K562 (cell line): ENCODE measurements around the gene RALGAPB. TPM values are rescaled to one million over a fixed set of nuclear protein-coding genes. Genes with fewer than 3 reads are reported as not detected.

Experiments
- CAMTA2 ChIP-seq: fragments of 250-450 bp; sonication (Bioruptor Pico); conservative IDR thresholded peaks from 2 replicates; pipeline ENCODE4 v1.5.1; 2022
- MTF1 ChIP-seq: fragments of 250-450 bp; sonication (Bioruptor Pico); IDR thresholded peaks from 2 replicates; pipeline ENCODE4 v1.9.0; 2021; ENCODE audit warnings: moderate library complexity, mild to moderate bottlenecking, inconsistent platforms, borderline replicate concordance
- NR2C1 ChIP-seq, 2 experiments: fragments of 450-650 bp; IDR thresholded peaks; 2 replicates each; pipeline ENCODE4 v1.6.1; 2017; ENCODE audit warnings: mild to moderate bottlenecking in 2 of 2, antibody characterized with exemption in 1 of 2, inconsistent platforms in 1 of 2, missing compliant biosample characterization in 1 of 2, missing genetic modification characterization in 1 of 2
- RBBP5 ChIP-seq: fragments of 200-600 bp; sonication (generic); IDR thresholded peaks from 2 replicates; pipeline ENCODE4 v1.6.1; 2012; ENCODE audit warnings: borderline replicate concordance, mild to moderate bottlenecking, low read length, control low read depth, inconsistent platforms; ENCODE audit not compliant: insufficient read depth, poor library complexity, severe bottlenecking
- SETDB1 ChIP-seq: IDR thresholded peaks from one replicate; pipeline ENCODE4 v1.6.1; 2012; ENCODE audit warnings: low read length, control low read depth, inconsistent platforms
- TARDBP ChIP-seq: fragments of 450-650 bp; IDR thresholded peaks from 2 replicates; pipeline ENCODE4 v1.6.1; 2016
- YBX1 ChIP-seq: fragments of 450-650 bp; IDR thresholded peaks from 2 replicates; pipeline ENCODE4 v1.7.1; 2016; ENCODE audit warnings: mild to moderate bottlenecking
- ZFPM2 ChIP-seq: fragments of 250-450 bp; sonication (Bioruptor Pico); IDR thresholded peaks from 2 replicates; pipeline ENCODE4 v1.5.1; 2022; ENCODE audit warnings: mild to moderate bottlenecking
- ZKSCAN1 ChIP-seq: fragments of 150-350 bp; IDR thresholded peaks from 2 replicates; pipeline ENCODE4 v1.6.1; 2016; ENCODE audit warnings: low read depth, low read length
- ZNF165 ChIP-seq: fragments of 250-450 bp; sonication (Bioruptor Pico); IDR thresholded peaks from 2 replicates; pipeline ENCODE4 v1.4.0; 2020; ENCODE audit warnings: borderline replicate concordance
- polyA plus RNA-seq, 8 experiments: library from polyadenylated mRNA; depleted of rRNA in 4 of 8; stranded (reverse) in 5 of 8; unstranded in 3 of 8; fragments of >200 nt; fragmentation: Nextera tagmentation in 2 of 8; fragmentation: Illumina TruSeq in 1 of 8; extraction: Ambion mirVana in 2 of 8; extraction: Trizol in 1 of 8; gene quantifications; 2 replicates each; pipeline versions ENCODE4 v1.2.1 to v1.2.3, GENCODE V29; 2011 to 2014; ENCODE audit warnings: inconsistent platforms in 1 of 8, missing spikeins in 1 of 8
- total RNA-seq, 7 experiments: library from RNA; depleted of rRNA in 6 of 7; stranded (reverse); fragments of >200 nt in 6 of 7; fragmentation: Illumina TruSeq in 2 of 7; extraction: Trizol in 2 of 7; gene quantifications; 2 replicates each; pipeline versions ENCODE4 v1.2.1 to v1.2.3, GENCODE V29; 2011 to 2021; ENCODE audit warnings: low replicate concordance in 1 of 7
- TF ChIP-seq, protein P1 (sequence below): sonication (generic); IDR thresholded peaks from 2 replicates; pipeline ENCODE4 v1.6.1; 2016
- TF ChIP-seq, protein P2 (sequence below): IDR thresholded peaks from 3 replicates; pipeline ENCODE4 v1.6.1; 2011; ENCODE audit warnings: borderline replicate concordance, mild to moderate bottlenecking; ENCODE audit not compliant: insufficient read length, insufficient read depth
- TF ChIP-seq, protein P3 (sequence below): sonication (generic); formaldehyde crosslinking; IDR thresholded peaks from 2 replicates; pipeline ENCODE4 v1.8.1; 2022; ENCODE audit warnings: missing genetic modification reagents
- TF ChIP-seq, protein P4 (sequence below): sonication (generic); formaldehyde crosslinking; IDR thresholded peaks from 2 replicates; pipeline ENCODE4 v1.8.0; 2022; ENCODE audit warnings: mild to moderate bottlenecking, missing genetic modification reagents
- TF ChIP-seq, protein P5 (sequence below): fragments of 450-650 bp; IDR thresholded peaks from 2 replicates; pipeline ENCODE4 v1.6.1; 2016; ENCODE audit warnings: mild to moderate bottlenecking
- TF ChIP-seq, protein P6 (sequence below): fragments of 250-450 bp; sonication (Bioruptor Pico); IDR thresholded peaks from 2 replicates; pipeline ENCODE4 v1.8.0; 2021; ENCODE audit warnings: mild to moderate bottlenecking, moderate library complexity

Gene RALGAPB
- total and polyA plus RNA-seq, 9 of the 15 experiments (the other 6 are each of a cell fraction or from before 2014, with no cell fraction given) = 4.3 to 25.6 (median 13.6) TPM

DNA sequence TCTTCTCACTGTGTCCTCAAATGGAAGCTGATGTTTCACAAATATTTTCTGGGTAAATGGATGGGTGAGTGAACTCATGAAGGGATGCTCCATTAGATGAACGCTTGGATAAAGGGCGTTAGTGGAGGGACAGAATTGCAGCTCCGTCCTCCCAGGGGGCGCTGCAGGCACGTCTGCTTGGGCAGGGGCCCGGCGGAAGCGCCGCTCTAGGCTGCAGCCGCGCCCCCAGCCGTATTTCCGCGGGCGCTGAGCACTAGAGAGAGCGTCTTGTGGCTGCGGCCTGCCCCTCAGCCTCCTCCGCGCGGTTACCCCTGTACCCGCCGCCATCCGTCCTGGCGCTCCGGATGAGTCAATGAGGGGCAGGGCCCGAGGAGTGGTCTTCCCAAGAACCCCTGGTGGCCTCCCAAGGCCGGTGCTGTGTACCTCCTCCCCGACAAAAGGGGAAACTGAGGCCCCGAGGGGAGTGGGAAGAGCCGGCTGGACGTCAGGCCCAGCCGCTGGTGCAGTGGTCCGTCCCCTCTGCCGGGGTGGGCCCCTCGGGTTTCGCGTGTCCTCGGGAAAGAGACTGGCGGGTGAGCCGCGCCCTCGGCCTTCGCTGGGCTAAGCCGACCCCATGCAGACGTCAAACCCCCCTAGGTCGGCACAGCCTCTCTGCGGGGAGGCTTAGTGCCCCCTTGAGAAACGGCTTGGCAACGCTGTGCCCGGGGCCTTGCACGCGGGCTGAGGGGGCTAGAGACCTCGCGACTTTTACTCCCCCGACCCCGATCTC lies 26.0 kb upstream of the RALGAPB start (continued):
- TF ChIP-seq NR2C1 (IDR thresholded peaks at IDR 0.05) = peak; percentile 40; the same call in 1 of the 2 replicates
- TF ChIP-seq NR2C1 (tag; IDR thresholded peaks at IDR 0.05) = peak; percentile 42; the same call in 1 of the 2 replicates
- no peak for TF ChIP-seq YBX1
- TF ChIP-seq, protein P1, sequence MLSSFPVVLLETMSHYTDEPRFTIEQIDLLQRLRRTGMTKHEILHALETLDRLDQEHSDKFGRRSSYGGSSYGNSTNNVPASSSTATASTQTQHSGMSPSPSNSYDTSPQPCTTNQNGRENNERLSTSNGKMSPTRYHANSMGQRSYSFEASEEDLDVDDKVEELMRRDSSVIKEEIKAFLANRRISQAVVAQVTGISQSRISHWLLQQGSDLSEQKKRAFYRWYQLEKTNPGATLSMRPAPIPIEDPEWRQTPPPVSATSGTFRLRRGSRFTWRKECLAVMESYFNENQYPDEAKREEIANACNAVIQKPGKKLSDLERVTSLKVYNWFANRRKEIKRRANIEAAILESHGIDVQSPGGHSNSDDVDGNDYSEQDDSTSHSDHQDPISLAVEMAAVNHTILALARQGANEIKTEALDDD = no peak
- TF ChIP-seq, protein P2, sequence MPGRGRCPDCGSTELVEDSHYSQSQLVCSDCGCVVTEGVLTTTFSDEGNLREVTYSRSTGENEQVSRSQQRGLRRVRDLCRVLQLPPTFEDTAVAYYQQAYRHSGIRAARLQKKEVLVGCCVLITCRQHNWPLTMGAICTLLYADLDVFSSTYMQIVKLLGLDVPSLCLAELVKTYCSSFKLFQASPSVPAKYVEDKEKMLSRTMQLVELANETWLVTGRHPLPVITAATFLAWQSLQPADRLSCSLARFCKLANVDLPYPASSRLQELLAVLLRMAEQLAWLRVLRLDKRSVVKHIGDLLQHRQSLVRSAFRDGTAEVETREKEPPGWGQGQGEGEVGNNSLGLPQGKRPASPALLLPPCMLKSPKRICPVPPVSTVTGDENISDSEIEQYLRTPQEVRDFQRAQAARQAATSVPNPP = no peak
- TF ChIP-seq, protein P3, sequence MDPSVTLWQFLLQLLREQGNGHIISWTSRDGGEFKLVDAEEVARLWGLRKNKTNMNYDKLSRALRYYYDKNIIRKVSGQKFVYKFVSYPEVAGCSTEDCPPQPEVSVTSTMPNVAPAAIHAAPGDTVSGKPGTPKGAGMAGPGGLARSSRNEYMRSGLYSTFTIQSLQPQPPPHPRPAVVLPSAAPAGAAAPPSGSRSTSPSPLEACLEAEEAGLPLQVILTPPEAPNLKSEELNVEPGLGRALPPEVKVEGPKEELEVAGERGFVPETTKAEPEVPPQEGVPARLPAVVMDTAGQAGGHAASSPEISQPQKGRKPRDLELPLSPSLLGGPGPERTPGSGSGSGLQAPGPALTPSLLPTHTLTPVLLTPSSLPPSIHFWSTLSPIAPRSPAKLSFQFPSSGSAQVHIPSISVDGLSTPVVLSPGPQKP (CRISPR knock-in tag) = no peak
- no peak for TF ChIP-seq CAMTA2
- TF ChIP-seq, protein P4, sequence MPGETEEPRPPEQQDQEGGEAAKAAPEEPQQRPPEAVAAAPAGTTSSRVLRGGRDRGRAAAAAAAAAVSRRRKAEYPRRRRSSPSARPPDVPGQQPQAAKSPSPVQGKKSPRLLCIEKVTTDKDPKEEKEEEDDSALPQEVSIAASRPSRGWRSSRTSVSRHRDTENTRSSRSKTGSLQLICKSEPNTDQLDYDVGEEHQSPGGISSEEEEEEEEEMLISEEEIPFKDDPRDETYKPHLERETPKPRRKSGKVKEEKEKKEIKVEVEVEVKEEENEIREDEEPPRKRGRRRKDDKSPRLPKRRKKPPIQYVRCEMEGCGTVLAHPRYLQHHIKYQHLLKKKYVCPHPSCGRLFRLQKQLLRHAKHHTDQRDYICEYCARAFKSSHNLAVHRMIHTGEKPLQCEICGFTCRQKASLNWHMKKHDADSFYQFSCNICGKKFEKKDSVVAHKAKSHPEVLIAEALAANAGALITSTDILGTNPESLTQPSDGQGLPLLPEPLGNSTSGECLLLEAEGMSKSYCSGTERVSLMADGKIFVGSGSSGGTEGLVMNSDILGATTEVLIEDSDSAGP (CRISPR knock-in tag) = no peak
- TF ChIP-seq, protein P5, sequence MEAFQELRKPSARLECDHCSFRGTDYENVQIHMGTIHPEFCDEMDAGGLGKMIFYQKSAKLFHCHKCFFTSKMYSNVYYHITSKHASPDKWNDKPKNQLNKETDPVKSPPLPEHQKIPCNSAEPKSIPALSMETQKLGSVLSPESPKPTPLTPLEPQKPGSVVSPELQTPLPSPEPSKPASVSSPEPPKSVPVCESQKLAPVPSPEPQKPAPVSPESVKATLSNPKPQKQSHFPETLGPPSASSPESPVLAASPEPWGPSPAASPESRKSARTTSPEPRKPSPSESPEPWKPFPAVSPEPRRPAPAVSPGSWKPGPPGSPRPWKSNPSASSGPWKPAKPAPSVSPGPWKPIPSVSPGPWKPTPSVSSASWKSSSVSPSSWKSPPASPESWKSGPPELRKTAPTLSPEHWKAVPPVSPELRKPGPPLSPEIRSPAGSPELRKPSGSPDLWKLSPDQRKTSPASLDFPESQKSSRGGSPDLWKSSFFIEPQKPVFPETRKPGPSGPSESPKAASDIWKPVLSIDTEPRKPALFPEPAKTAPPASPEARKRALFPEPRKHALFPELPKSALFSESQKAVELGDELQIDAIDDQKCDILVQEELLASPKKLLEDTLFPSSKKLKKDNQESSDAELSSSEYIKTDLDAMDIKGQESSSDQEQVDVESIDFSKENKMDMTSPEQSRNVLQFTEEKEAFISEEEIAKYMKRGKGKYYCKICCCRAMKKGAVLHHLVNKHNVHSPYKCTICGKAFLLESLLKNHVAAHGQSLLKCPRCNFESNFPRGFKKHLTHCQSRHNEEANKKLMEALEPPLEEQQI = 0 out of 2 replicates have a peak, but pooled peaks have one; percentile 57
- no peak for TF ChIP-seq TARDBP
- TF ChIP-seq ZNF165 (CRISPR knock-in tag) = no peak
- TF ChIP-seq RBBP5 = peak; percentile 86
- TF ChIP-seq MTF1 (CRISPR knock-in tag) = no peak
- TF ChIP-seq ZKSCAN1 = peak; percentile 76; the same call in 1 of the 2 replicates
- TF ChIP-seq ZFPM2 (CRISPR knock-in tag) = no peak
- TF ChIP-seq SETDB1 = no peak
- TF ChIP-seq, protein P6, sequence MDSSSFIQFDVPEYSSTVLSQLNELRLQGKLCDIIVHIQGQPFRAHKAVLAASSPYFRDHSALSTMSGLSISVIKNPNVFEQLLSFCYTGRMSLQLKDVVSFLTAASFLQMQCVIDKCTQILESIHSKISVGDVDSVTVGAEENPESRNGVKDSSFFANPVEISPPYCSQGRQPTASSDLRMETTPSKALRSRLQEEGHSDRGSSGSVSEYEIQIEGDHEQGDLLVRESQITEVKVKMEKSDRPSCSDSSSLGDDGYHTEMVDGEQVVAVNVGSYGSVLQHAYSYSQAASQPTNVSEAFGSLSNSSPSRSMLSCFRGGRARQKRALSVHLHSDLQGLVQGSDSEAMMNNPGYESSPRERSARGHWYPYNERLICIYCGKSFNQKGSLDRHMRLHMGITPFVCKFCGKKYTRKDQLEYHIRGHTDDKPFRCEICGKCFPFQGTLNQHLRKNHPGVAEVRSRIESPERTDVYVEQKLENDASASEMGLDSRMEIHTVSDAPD (CRISPR knock-in tag) = no peak
